Activated naive CD4-positive, alpha-beta T cell treated with anti-CD3 and anti-CD28 coated beads, Interleukin-2, amount 50 U/mL, for 24 hours (primary cell): Measurements from ENCODE around the gene DGCR8.
"Not testable (repeated sequence)": the region's sequence is repeated elsewhere in the genome, so short reads cannot be mapped to it uniquely, and the experiment has no call there.

Source experiments
- H3K27ac Mint-ChIP-seq: one replicate; pipeline ENCODE4 v1.8.0; 2021; ENCODE audit warnings: mild to moderate bottlenecking, mixed read lengths
- H3K27me3 Mint-ChIP-seq: one replicate; pipeline ENCODE4 v1.8.0; 2021; ENCODE audit warnings: mixed read lengths
- H3K36me3 Mint-ChIP-seq: one replicate; pipeline ENCODE4 v1.8.0; 2021; ENCODE audit warnings: mixed read lengths
- H3K4me1 Mint-ChIP-seq: one replicate; pipeline ENCODE4 v1.8.0; 2021; ENCODE audit warnings: mixed read lengths
- H3K4me3 Mint-ChIP-seq: one replicate; pipeline ENCODE4 v1.8.0; 2021; ENCODE audit warnings: mild to moderate bottlenecking, mixed read lengths
- H3K9me3 Mint-ChIP-seq: one replicate; pipeline ENCODE4 v1.8.0; 2021; ENCODE audit warnings: mixed read lengths

The DGCR8 gene

GRCh38 chr22:20150381-20151275 is 70.6 kb downstream of the DGCR8 start, which contains the start of gene CCDC188:
Gene CCDC188, minus strand, starts transcription at chr22:20151055. Its CDS starts 69 bp downstream, at chr22:20150986.
- H3K27me3 Mint-ChIP-seq = no peaks in the 10 kb centered on the region
- no peak within 1 kb of the TSS for H3K27ac Mint-ChIP-seq
- H3K36me3 Mint-ChIP-seq = no peaks in the 10 kb centered on the region
- no peaks in the 10 kb centered on the region for H3K9me3 Mint-ChIP-seq
- H3K4me1 Mint-ChIP-seq = no peaks in the 10 kb centered on the region
- no peak within 1 kb of the TSS for H3K4me3 Mint-ChIP-seq

DNA sequence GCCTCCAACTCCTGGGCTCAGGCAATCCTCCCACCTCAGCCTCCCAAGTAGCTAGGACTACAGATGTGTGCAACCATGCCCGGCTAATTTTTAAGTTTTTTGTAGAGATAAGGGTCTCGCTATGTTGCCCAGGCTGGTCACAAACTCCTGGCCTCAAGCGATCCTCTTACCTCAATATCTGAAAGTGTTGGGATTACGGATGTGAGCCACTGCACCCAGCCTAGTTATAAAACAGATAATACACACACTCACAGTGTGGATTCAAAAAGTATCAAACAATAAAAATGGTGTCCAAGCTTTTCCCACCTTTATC is 71.2 kb downstream of the DGCR8 start:
- Mint-ChIP-seq H3K27me3 (no peaks in the 10 kb centered on the region), H3K36me3 (no peaks in the 10 kb centered on the region), H3K27ac (no peak overlapping the region)

GRCh38 chr22:20152464-20152890 is 72.4 kb downstream of the DGCR8 start:
- no peak overlapping the region for H3K27ac Mint-ChIP-seq
- H3K36me3 Mint-ChIP-seq = no peaks in the 10 kb centered on the region
- no peaks in the 10 kb centered on the region for H3K9me3 Mint-ChIP-seq
- no peaks in the 10 kb centered on the region for H3K4me1 Mint-ChIP-seq
- no peak overlapping the region for H3K4me3 Mint-ChIP-seq
- H3K27me3 Mint-ChIP-seq = peaks cover 1% of the 10 kb centered on the region

More for the DNA sequence above, 71.2 kb downstream of the DGCR8 start:
- H3K4me1 Mint-ChIP-seq = no peaks in the 10 kb centered on the region
- no peaks in the 10 kb centered on the region for H3K9me3 Mint-ChIP-seq
- H3K4me3 Mint-ChIP-seq = no peak overlapping the region

DNA sequence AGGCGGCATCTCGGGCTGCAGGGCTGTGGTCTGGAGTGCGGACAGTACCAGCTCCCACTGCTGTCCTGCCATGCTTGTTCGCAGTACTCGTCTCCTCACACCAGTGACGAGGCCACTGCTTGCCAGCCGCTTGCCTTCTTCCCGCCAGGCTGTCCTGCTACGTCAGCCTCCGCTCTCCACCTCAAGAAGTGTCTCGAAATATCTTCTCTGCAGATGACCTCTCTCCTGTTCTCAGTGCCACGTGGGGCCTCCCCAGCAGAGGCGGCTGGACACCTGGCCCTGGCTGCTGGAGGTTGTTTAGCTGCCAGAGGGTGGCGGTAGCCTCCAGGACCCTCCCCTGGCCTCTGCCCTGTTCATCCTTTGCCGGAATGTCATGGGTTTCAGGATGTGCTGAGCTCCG is 73.9 kb downstream of the DGCR8 start:
- no peaks in the 10 kb centered on the region for H3K36me3 Mint-ChIP-seq
- H3K4me3 Mint-ChIP-seq = no peak overlapping the region
- H3K9me3 Mint-ChIP-seq = no peaks in the 10 kb centered on the region
- peaks cover 1% of the 10 kb centered on the region for H3K27me3 Mint-ChIP-seq
- no peaks in the 10 kb centered on the region for H3K4me1 Mint-ChIP-seq
- H3K27ac Mint-ChIP-seq = no peak overlapping the region

GRCh38 chr22:20154602-20155187 is 74.7 kb downstream of the DGCR8 start:
- Mint-ChIP-seq H3K4me3 (no peak overlapping the region), H3K4me1 (no peaks in the 10 kb centered on the region), H3K27ac (no peak overlapping the region), H3K36me3 (no peaks in the 10 kb centered on the region), H3K9me3 (no peaks in the 10 kb centered on the region), H3K27me3 (peaks cover 1% of the 10 kb centered on the region)

DNA sequence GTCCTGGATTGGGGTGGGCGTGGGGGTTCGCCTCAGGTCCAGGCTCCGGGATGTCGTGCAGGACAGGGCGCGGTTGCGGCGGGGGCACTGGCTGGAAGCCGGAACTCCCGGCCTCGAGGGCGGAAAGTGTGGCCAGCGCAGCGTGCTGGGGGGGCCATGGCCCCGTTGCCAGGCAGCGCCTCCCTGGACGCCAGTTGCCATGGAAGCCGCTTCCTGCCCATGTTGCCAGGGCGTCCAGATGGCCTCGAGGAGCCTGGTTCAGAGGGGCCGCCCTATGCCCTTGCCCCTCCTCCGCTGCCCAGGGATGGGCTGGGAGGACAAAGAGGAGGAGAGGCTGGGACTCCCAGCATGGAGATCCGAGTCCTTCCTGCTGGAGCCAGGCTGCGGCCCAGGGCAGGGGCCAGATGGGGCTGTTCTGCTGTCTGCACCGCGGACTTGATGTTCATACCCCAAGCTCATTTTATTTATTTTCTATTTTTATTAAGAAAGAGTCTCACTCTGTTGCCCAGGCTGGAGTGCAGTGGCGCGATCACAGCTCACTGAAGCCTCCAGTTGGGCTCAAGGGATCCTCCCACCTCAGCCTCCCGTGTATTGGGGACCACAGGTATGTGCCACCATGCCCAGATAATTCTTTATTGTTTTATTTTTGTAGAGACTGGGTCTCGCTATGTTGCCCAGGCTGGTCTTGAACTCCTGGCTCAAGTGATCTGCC is 75.4 kb downstream of the DGCR8 start:
- Mint-ChIP-seq H3K27me3 (peaks cover 1% of the 10 kb centered on the region), H3K4me1 (no peaks in the 10 kb centered on the region), H3K9me3 (no peaks in the 10 kb centered on the region), H3K4me3 (no peak overlapping the region), H3K27ac (no peak overlapping the region), H3K36me3 (no peaks in the 10 kb centered on the region)

GRCh38 chr22:20156042-20156389 is 76.0 kb downstream of the DGCR8 start:
- H3K27ac Mint-ChIP-seq = no peak overlapping the region
- H3K36me3 Mint-ChIP-seq = no peaks in the 10 kb centered on the region

GRCh38 chr22:20156611-20157429 is 76.8 kb downstream of the DGCR8 start:
- Mint-ChIP-seq H3K4me1 (no peaks in the 10 kb centered on the region), H3K27me3 (peaks cover 1% of the 10 kb centered on the region), H3K4me3 (no peak overlapping the region), H3K36me3 (no peaks in the 10 kb centered on the region), H3K27ac (no peak overlapping the region), H3K9me3 (no peaks in the 10 kb centered on the region)

More at GRCh38 chr22:20156042-20156389, 76.0 kb downstream of the DGCR8 start:
- Mint-ChIP-seq H3K4me1 (no peaks in the 10 kb centered on the region), H3K4me3 (no peak overlapping the region), H3K27me3 (peaks cover 1% of the 10 kb centered on the region), H3K9me3 (no peaks in the 10 kb centered on the region)

GRCh38 chr22:20157430-20158183 is 77.6 kb downstream of the DGCR8 start:
- Mint-ChIP-seq H3K27me3 (peaks cover 1% of the 10 kb centered on the region), H3K9me3 (no peaks in the 10 kb centered on the region), H3K36me3 (no peaks in the 10 kb centered on the region), H3K4me1 (no peaks in the 10 kb centered on the region), H3K27ac (no peak overlapping the region), H3K4me3 (no peak overlapping the region)

GRCh38 chr22:20158391-20159036 is 78.5 kb downstream of the DGCR8 start:
- no peaks in the 10 kb centered on the region for H3K9me3 Mint-ChIP-seq
- no peaks in the 10 kb centered on the region for H3K4me1 Mint-ChIP-seq
- no peak overlapping the region for H3K27ac Mint-ChIP-seq
- H3K36me3 Mint-ChIP-seq = no peaks in the 10 kb centered on the region
- no peak overlapping the region for H3K4me3 Mint-ChIP-seq
- H3K27me3 Mint-ChIP-seq = peaks cover 1% of the 10 kb centered on the region

DNA sequence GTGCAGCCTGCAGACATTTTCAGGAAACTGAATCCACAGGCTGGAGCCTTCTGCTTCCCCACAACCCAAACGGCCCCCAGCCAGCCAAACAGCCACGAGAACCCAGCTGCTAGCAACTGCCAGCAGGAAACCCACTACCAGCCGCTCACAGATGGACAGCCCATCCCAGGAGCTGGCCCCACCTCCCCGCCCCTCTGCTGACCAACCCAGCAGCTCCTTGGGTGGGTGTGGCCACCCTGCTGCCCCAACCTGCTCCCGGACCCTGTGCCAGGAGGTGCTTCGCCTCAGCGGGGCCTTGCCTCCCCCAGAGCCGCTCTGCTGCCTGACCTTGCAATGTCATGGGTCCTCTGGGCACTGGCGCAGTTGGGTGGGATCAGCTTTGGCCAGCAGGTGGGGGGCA is 79.0 kb downstream of the DGCR8 start:
- no peaks in the 10 kb centered on the region for H3K36me3 Mint-ChIP-seq
- no peak overlapping the region for H3K4me3 Mint-ChIP-seq
- no peaks in the 10 kb centered on the region for H3K9me3 Mint-ChIP-seq
- no peaks in the 10 kb centered on the region for H3K4me1 Mint-ChIP-seq
- no peak overlapping the region for H3K27ac Mint-ChIP-seq
- peaks cover 1% of the 10 kb centered on the region for H3K27me3 Mint-ChIP-seq

DNA sequence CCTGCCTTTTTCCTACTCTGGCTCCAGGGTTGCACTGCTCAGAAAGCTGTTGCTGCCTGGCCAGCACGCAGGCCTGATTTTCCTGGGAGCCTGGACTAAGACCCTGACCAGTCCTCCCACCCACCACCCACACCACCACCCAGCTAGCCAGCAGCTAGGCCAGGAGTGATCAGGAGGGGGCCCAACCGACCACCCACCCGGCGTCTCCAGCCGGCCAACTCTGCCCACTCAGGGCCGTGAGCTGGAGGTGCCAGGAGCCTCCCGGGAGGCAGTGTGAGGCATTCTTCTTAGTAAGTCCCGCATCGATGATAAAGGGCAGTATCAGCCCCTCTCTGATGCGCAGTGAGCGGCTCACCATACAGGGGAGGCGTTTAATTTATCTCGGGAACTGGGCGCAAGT is 79.5 kb downstream of the DGCR8 start:
- not testable (repeated sequence) for H3K4me1 Mint-ChIP-seq, H3K27me3 Mint-ChIP-seq, H3K9me3 Mint-ChIP-seq, H3K36me3 Mint-ChIP-seq, H3K27ac Mint-ChIP-seq, H3K4me3 Mint-ChIP-seq

GRCh38 chr22:20160041-20160440 is 80.0 kb downstream of the DGCR8 start:
- H3K27ac Mint-ChIP-seq = no peak overlapping the region
- no peaks in the 10 kb centered on the region for H3K4me1 Mint-ChIP-seq
- no peak overlapping the region for H3K4me3 Mint-ChIP-seq
- no peaks in the 10 kb centered on the region for H3K36me3 Mint-ChIP-seq
- H3K9me3 Mint-ChIP-seq = no peaks in the 10 kb centered on the region
- H3K27me3 Mint-ChIP-seq = peaks cover 1% of the 10 kb centered on the region
